Measurements from ENCODE around the gene TRPT1. TPM values are rescaled to one million over a fixed set of nuclear protein-coding genes. Genes with fewer than 3 reads are reported as not detected.

TRPT1 gene
- total RNA-seq, 1 donor from 2014 or later = 22.4 TPM

- DNase-seq = peak; percentile 95
- Histone ChIP-seq H3K9me3 (no peaks in the 10 kb centered on the region), H3K4me1 (peaks cover 42% of the 10 kb centered on the region), H3K27me3 (no peaks in the 10 kb centered on the region), H3K36me3 (peaks cover 6% of the 10 kb centered on the region), H3K4me3 (peak overlapping the region; percentile 90), H3K27ac (peak overlapping the region; percentile 96)
- peak; percentile 40 for TF ChIP-seq CTCF (IDR thresholded peaks at IDR 0.05)
- ATAC-seq = peak; percentile 66
- intact Hi-C loops (cut with DNase I) = no loop called here
Observed at GRCh38 chr11:64185175-64185692, 40.8 kb downstream of the TRPT1 start.

DNA sequence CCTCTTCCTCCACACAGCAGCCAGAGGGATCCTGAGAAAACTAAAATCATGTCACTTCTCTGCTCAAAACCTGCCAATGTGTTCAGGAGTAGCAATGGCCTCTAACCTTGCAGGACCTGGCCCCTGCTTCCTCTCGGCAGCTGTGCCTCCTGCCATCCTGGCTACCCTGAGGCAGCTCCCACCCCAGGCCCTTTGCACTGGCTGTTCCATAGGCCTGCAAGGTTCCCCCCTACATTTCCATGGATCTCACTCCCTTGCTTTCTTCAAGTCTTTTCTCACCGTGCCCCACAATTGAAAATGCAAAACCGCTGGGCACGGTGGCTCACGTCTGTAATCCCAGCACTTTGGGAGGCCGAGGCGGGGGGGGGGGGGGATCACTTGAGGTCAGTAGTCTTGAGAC, 42.1 kb downstream of the TRPT1 start:
- Histone ChIP-seq H3K36me3 (no peaks in the 10 kb centered on the region), H3K4me1 (peaks cover 34% of the 10 kb centered on the region), H3K27ac (no peak overlapping the region), H3K27me3 (no peaks in the 10 kb centered on the region), H3K9me3 (no peaks in the 10 kb centered on the region), H3K4me3 (no peak overlapping the region)
- no peak for TF ChIP-seq CTCF (IDR thresholded peaks at IDR 0.05)
- intact Hi-C loops (cut with DNase I) = no loop called here
- no peak for ATAC-seq
- DNase-seq = no peak

DNA sequence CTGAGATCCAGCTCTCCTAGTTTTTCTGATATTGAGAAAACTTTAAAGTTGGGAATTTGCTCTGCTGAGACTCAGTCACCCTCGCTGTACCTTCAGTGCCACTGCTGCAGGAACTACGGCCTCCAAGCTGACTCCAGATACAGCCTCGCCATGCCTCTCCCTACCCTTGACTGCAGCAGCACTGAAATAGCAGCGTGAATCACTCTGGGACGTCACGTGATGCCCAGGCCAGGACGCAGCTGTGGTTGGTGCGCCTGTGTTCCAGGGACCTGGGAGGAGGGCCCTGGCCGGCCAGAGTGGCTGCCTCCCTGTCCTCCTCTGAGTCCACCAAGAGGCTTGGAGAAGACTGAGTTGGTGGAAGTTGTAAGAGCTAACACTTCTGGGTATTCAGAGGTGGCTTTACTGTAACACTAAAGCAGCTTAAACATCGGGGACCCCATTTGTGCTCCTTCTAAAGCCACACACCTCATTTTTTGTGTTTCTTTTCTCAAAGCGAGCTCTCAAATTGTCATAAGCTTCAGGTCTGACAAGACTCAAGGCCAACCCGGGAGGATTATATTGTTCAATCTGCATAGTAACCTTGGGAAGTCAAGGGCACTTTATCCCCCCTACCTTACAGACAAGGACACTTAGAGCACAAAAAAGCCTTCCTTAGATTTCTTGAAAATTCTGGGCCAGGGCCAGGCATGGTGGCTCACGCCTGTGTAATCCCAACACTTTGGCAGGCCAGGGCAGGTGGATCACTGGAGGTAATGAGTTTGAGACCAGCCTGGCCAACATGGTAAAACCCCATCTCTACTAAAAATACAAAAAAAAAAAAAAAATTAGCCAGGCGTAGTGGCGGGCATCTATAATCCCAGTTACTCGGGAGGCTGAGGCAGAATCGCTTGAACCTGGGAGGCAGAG, 44.2 kb downstream of the TRPT1 start:
- H3K4me3 ChIP-seq = peak overlapping the region; percentile 24
- ATAC-seq (peak; percentile 60), DNase-seq (peak; percentile 93)
- intact Hi-C loops (cut with DNase I) = no loop called here
- no peaks in the 10 kb centered on the region for H3K36me3 ChIP-seq
- no peaks in the 10 kb centered on the region for H3K9me3 ChIP-seq
- H3K27ac ChIP-seq = peak overlapping the region; percentile 61
- TF ChIP-seq CTCF (IDR thresholded peaks at IDR 0.05) = no peak
- H3K4me1 ChIP-seq = peaks cover 34% of the 10 kb centered on the region
- H3K27me3 ChIP-seq = no peaks in the 10 kb centered on the region

- DNase-seq = no peak
- peak overlapping the region; percentile 61 for H3K27ac ChIP-seq
- no peaks in the 10 kb centered on the region for H3K36me3 ChIP-seq
- H3K4me3 ChIP-seq = peak overlapping the region; percentile 24
- TF ChIP-seq CTCF (IDR thresholded peaks at IDR 0.05) = no peak
- no peaks in the 10 kb centered on the region for H3K9me3 ChIP-seq
- intact Hi-C loops (cut with DNase I) = no loop called here
- no peaks in the 10 kb centered on the region for H3K27me3 ChIP-seq
- ATAC-seq = no peak
- peaks cover 34% of the 10 kb centered on the region for H3K4me1 ChIP-seq
Observed at GRCh38 chr11:64180891-64181290, 45.1 kb downstream of the TRPT1 start.

DNA sequence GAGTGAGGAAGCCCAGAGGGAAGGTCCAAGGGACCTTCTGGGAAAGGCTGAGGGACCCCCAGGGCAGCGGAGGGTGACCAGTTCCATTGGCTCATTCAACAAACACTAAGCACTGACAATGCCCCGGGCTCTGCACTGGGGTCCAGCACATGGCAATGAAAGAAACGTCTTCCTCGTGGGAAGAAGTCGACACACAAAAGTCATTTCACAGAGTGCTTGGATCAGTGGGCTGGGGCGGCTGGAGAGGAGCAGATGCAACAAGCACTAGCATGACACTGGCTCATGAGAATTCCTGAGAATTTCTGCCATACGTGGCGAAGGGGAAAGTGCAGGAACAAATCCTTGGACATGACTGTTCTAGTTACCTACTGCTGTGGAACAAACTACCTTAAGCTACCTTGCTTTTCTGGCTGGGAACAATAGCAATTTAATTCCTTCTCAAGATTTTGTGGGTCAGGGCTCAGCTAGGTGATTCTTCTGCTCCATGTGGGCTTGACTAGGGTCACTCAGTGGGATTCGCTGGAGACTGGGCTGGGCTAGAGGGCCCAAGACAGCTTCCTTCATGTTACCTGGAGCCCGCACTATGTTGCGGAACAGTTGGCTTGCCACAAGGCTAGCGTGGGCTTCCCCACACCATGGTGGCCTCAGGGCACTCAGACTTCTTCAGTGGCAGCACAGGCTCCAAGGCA, 46.9 kb downstream of the TRPT1 start:
- no peak overlapping the region for H3K4me3 ChIP-seq
- intact Hi-C loops (cut with DNase I) = no loop called here
- peaks cover 25% of the 10 kb centered on the region for H3K4me1 ChIP-seq
- no peaks in the 10 kb centered on the region for H3K27me3 ChIP-seq
- no peak for TF ChIP-seq CTCF (IDR thresholded peaks at IDR 0.05)
- H3K36me3 ChIP-seq = no peaks in the 10 kb centered on the region
- H3K27ac ChIP-seq = no peak overlapping the region
- ATAC-seq = no peak
- H3K9me3 ChIP-seq = no peaks in the 10 kb centered on the region
- DNase-seq = no peak
